GM21381 (cell line): ENCODE data around the gene BEST1.
A peak's percentile ranks its signal among the peaks of the same experiment; 100 is the strongest.
"Not testable (repeated sequence)": the region's sequence is repeated elsewhere in the genome, so short reads cannot be mapped to it uniquely, and the experiment has no call there.

Experiments used
- ATAC-seq: cut with Tn5 transposase; IDR thresholded peaks from one replicate; pipeline ENCODE4 v1.9.1; 2021; ENCODE audit warnings: mild to moderate bottlenecking, moderate library complexity; ENCODE audit not compliant: unreplicated experiment

The BEST1 gene

GRCh38 chr11:61976420-61976800, 26.3 kb downstream of the BEST1 start:
- ATAC-seq: no peak

GRCh38 chr11:61976813-61977475, 26.8 kb downstream of the BEST1 start:
- no peak for ATAC-seq

DNA sequence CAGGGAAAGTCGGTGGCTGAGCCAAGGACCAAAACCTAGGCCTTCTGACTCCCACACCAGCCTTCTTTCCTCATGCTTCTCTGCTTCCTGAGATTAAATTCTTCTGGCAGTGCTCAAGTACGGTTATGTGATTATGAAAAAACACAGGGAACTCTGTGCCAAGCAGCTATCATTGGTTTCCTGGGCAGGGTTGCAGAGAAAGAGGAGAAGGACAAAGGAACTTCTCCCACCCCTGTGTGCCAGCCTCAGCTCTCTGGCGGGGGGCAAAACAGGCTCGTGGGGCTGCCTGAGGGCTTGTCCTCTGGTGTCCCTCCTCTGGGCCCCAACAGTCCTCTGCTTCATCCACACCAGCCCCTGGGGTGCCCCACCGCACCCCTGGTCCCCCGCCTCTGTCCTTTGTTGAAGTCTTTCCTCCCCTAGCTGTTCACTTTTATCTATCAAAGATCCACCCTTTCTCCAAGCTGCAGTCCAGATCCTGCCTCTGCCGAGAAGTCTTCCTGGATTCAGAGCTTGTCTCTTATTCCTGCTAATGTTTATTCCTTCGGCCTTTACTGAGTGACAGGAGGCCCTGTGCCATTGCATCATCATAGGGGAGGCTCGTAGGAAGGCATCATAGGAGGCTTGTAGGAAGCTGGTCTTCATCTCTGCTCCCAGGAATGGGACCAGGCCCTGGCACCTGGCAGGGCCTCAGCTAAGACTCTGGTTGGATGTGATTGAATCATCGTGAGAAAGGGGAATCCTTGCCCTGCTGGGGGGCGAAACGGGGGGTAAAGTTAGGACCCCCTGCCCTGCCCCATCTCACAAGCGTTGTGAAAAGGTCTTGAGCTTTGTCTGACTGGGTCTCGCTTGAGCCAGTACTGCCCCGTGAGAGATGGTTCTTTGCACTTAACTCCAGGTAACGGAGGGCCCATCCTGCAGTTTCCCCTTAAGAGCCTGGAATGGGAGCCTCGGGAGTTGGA, 28.8 kb downstream of the BEST1 start:
- ATAC-seq: no peak

GRCh38 chr11:61980783-61981541, 30.8 kb downstream of the BEST1 start:
- no peak for ATAC-seq

GRCh38 chr11:61983419-61983818, 33.3 kb downstream of the BEST1 start:
- no peak for ATAC-seq

- ATAC-seq: no peak
Measured at GRCh38 chr11:61985869-61986268, 35.7 kb downstream of the BEST1 start.

- ATAC-seq: no peak
Measured at GRCh38 chr11:61994981-61995380, 44.8 kb downstream of the BEST1 start.

DNA sequence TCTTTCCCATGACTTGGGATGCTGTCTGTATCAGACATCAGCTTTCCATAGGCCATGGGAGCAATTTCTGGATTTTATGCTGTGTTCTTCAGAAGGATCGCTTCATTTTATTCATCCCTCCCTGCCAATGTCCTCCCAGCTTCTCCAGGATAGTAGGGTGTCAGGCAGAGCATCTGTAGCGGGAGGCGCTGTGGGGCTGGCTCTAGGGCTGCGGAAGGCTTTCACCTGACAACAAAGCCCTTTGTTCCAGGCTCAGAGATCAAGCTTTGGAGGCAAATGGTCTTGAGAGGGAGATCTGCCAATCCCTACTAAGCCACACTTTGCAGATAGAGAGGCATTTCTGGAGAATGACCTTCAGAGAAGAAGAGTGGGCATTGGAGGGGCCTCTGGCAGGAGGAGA, 46.8 kb downstream of the BEST1 start:
- ATAC-seq: no peak

DNA sequence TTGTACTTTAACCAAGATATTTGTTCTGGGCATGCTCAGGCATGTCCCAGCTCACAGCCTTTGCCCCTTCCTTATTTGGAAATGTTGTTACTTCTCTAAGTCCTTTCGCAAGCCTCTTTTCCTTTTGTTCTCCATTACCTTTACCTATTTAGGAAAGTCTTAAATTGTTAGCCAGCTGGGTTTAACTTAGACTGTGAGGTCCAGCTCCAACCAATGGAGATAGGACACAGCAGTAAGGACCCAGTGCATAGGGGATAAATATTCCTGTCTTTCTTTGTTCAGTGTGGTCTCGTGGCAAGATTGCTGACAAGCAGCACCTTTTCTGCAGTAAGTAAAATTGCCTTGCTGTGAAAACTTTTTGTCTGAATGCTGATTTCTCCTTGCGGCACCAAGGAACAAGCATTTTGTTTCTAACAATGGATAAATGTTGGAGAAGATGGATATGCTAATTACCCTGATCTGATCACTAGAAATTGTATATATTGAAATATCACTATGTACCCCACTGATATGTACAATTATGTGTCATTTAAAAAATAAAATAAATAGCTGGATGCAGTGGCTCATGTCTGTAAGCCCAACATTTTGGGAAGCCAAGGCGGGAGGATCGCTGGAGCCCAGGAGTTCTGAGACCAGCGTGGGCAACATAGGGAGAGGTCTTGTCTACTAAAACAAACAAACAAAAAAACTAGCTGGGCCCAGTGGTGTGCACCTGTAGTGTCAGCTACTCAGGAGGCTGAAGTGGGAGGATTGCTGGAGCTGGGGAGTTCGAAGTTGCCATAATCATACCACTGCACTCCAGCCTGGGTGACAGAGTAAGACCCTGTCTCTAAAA, 49.2 kb downstream of the BEST1 start:
- no peak for ATAC-seq

- no peak for ATAC-seq
Measured at GRCh38 chr11:62000539-62001446, 50.6 kb downstream of the BEST1 start.

DNA sequence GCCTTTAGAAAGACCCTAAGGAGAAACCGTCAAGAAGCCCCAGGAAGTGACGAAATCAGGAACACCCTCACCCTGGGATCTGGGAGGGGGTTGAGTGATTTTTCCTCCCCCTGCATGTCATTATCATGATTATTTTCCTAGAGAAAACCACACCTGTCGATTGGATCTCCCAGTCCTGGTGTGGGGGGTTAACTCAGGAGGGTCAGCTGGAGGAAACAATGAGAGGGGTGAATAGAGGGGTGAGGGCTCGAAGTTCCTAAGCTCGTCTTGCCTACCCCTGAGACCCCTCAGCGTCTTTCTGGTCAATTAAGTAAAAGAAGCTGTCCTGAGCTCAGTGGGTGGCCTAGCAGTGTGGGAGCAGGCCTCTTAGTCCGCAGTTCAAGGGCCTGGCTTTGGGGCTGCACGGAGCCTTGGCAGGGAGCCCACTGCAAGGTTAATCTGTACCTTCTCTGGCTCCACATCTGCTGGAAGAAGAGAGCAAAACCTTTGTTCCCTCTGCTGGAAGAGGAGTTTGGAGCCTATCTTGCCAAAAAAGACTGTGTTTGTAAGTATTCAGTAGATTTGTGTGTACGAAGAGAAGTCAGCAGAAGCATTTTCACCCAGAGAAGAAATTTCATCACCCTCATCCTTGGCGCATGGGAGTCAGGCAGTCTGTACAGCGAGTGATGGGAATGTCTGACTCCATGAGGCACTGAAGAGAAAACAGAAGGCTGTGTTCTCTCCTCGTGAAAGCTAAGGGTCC, 51.5 kb downstream of the BEST1 start:
- ATAC-seq: no peak

- not testable (repeated sequence) for ATAC-seq
Measured at GRCh38 chr11:62002283-62002682, 52.1 kb downstream of the BEST1 start.

GRCh38 chr11:62004473-62004872, 54.3 kb downstream of the BEST1 start:
- peak; percentile 62 for ATAC-seq

GRCh38 chr11:62008193-62008592, 58.0 kb downstream of the BEST1 start:
- no peak for ATAC-seq

- ATAC-seq: no peak
Measured at GRCh38 chr11:62010935-62011528, 60.9 kb downstream of the BEST1 start.

- no peak for ATAC-seq
Measured at GRCh38 chr11:62011881-62012280, 61.7 kb downstream of the BEST1 start.

DNA sequence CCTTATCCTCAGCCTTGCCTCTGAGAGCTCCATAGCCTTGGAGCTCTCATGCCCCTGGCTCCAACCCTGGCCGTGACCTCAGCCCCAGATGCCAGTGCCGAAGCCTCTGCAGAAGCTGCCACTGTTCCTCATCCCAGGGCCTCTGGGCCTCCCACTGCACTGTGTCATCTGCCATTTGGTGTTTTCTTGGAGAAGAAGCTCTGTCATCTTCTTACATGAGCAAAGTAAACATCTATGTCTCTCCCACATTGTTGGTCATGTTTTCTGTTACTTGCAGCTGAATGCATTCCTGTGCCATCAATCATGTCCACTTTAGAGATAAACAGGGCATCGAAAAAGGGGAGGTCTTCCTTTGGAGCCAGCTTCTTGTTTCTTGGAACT, 62.3 kb downstream of the BEST1 start:
- no peak for ATAC-seq

- ATAC-seq: no peak
Measured at GRCh38 chr11:62012832-62013461, 62.8 kb downstream of the BEST1 start.
